Activated CD8-positive, alpha-beta memory T cell treated with anti-CD3 and anti-CD28 coated beads for 4 hours (primary cell): ENCODE data around the gene MYOM1.
"Not testable (repeated sequence)": the region's sequence is repeated elsewhere in the genome, so short reads cannot be mapped to it uniquely, and the experiment has no call there.

Experiments
- DNase-seq, 2 donors: peaks; one replicate each; pipeline ENCODE4 v3.0.0-alpha.2; 2020; ENCODE audit warnings: low read depth in 2 of 2

The MYOM1 gene

GRCh38 chr18:3058328-3059191, 161.2 kb downstream of the MYOM1 start:
- DNase-seq = no peak

- no peak for DNase-seq
These were observed 162.2 kb downstream of the MYOM1 start for GRCh38 chr18:3057526-3057925.

GRCh38 chr18:3056311-3056710, 163.5 kb downstream of the MYOM1 start:
- no peak for DNase-seq

- DNase-seq = no peak
These were observed 164.0 kb downstream of the MYOM1 start for GRCh38 chr18:3055816-3056215.

GRCh38 chr18:3055186-3055728, 164.5 kb downstream of the MYOM1 start:
- no peak for DNase-seq

- DNase-seq = no peak
These were observed 165.0 kb downstream of the MYOM1 start for GRCh38 chr18:3054780-3055179.

- DNase-seq = no peak
These were observed 165.6 kb downstream of the MYOM1 start for GRCh38 chr18:3054214-3054613.

GRCh38 chr18:3053081-3053480, 166.7 kb downstream of the MYOM1 start:
- DNase-seq = no peak

GRCh38 chr18:3052411-3052758, 167.4 kb downstream of the MYOM1 start:
- no peak for DNase-seq

GRCh38 chr18:3051718-3052410, 167.9 kb downstream of the MYOM1 start:
- no peak for DNase-seq

- not testable (repeated sequence) for DNase-seq
These were observed 169.8 kb downstream of the MYOM1 start for GRCh38 chr18:3049897-3050454.

- no peak for DNase-seq
These were observed 170.9 kb downstream of the MYOM1 start for GRCh38 chr18:3048820-3049349.

- DNase-seq = no peak
These were observed 171.6 kb downstream of the MYOM1 start for GRCh38 chr18:3048121-3048520.

- DNase-seq = no peak
These were observed 173.5 kb downstream of the MYOM1 start for GRCh38 chr18:3046216-3046808.

GRCh38 chr18:3044931-3045698, 174.7 kb downstream of the MYOM1 start:
- DNase-seq = no peak

GRCh38 chr18:3042379-3042778, 177.4 kb downstream of the MYOM1 start:
- no peak for DNase-seq

GRCh38 chr18:3041843-3042242, 177.9 kb downstream of the MYOM1 start:
- DNase-seq = no peak

- no peak for DNase-seq
These were observed 178.9 kb downstream of the MYOM1 start for GRCh38 chr18:3040881-3041280.

GRCh38 chr18:3040173-3040572, 179.6 kb downstream of the MYOM1 start:
- no peak for DNase-seq

- DNase-seq = no peak
These were observed 182.3 kb downstream of the MYOM1 start for GRCh38 chr18:3037423-3037915.

- DNase-seq = no peak
These were observed 183.7 kb downstream of the MYOM1 start for GRCh38 chr18:3036108-3036507.
